A549 (cell line): Measurements from ENCODE around the gene LRRC4. TPM values are rescaled to one million over a fixed set of nuclear protein-coding genes. Genes with fewer than 3 reads are reported as not detected.

ENCODE experiments used
- ATAC-seq, 2 experiments: fragments of 200-7000 bp in 1 of 2; fragments of >200 bp in 1 of 2; cut with Nextera tagmentation in 1 of 2; cut with Tn5 transposase in 1 of 2; 3 replicates each; pipeline versions ENCODE4 v1.8.0 to v1.9.1; 2018 to 2020; ENCODE audit warnings: mild to moderate bottlenecking in 1 of 2, moderate library complexity in 1 of 2
- CTCF ChIA-PET: fragments of 300-600 bp; sonication (Branson Sonifier 250); formaldehyde crosslinking; extraction: SDS; loops from one replicate; lab custom pipeline; 2021; ENCODE audit warnings: antibody characterized with exemption, inconsistent platforms; lab: Yijun Ruan, JAX
- POLR2A ChIA-PET: fragments of 350-600 bp; formaldehyde crosslinking; extraction: SDS; loops from one replicate; lab custom pipeline; 2021; ENCODE audit warnings: antibody characterized with exemption, inconsistent platforms; lab: Yijun Ruan, JAX
- DNase-seq, 2 experiments: peaks; one replicate each; pipeline versions ENCODE4 v3.0.0 to v3.0.0-alpha.2; 2011 to 2016; ENCODE audit warnings: low read depth in 1 of 2, low spot score in 1 of 2
- FAIRE-seq: peaks from 2 replicates; lab custom pipeline; 2011; peaks lifted over from hg19 to GRCh38; lab: Jason Lieb, UNC
- H3K27ac ChIP-seq, 2 experiments: fragments of >200 bp; sonication (Bioruptor Twin); formaldehyde crosslinking; 3 replicates each; pipeline ENCODE4 v1.5.1; 2016 to 2017
- H3K4me1 ChIP-seq: fragments of >200 bp; sonication (Bioruptor Twin); formaldehyde crosslinking; 3 replicates; pipeline ENCODE4 v1.6.1; 2016
- H3K4me2 ChIP-seq: fragments of >200 bp; sonication (Bioruptor Twin); formaldehyde crosslinking; 3 replicates; pipeline ENCODE4 v1.6.1; 2016
- H3K4me3 ChIP-seq: fragments of >200 bp; sonication (Bioruptor Twin); formaldehyde crosslinking; 3 replicates; pipeline ENCODE4 v1.5.1; 2016
- H3K9me3 ChIP-seq: fragments of >200 bp; sonication (Bioruptor Twin); formaldehyde crosslinking; 3 replicates; pipeline ENCODE4 v1.6.1; 2016
- CHD4 ChIP-seq: fragments of 200-600 bp; sonication (generic); IDR thresholded peaks from 2 replicates; pipeline ENCODE4 v1.6.1; 2016; ENCODE audit warnings: antibody characterized with exemption, mild to moderate bottlenecking, borderline replicate concordance
- EHF ChIP-seq: fragments of 250-450 bp; sonication (Bioruptor Pico); IDR thresholded peaks from 2 replicates; pipeline ENCODE4 v1.5.0; 2020; ENCODE audit warnings: mild to moderate bottlenecking
- EHMT2 ChIP-seq: fragments of 200-600 bp; sonication (generic); IDR thresholded peaks from 2 replicates; pipeline ENCODE4 v1.6.1; 2016; ENCODE audit warnings: antibody characterized with exemption, low read depth, mild to moderate bottlenecking, moderate library complexity
- FOSL2 ChIP-seq, 2 experiments: fragments of 450-650 bp in 1 of 2; fragments of >200 bp in 1 of 2; sonication (Bioruptor Twin) in 1 of 2; formaldehyde crosslinking; IDR thresholded peaks; 2 replicates each; pipeline versions ENCODE4 v1.5.0 to v1.6.1; 2016 to 2020; ENCODE audit warnings: mild to moderate bottlenecking in 1 of 2, moderate library complexity in 1 of 2
- FOXS1 ChIP-seq: fragments of 250-450 bp; sonication (Bioruptor Pico); IDR thresholded peaks from 2 replicates; pipeline ENCODE4 v1.5.0; 2020; ENCODE audit warnings: mild to moderate bottlenecking, moderate library complexity
- HOXA7 ChIP-seq: fragments of 250-450 bp; sonication (Bioruptor Pico); IDR thresholded peaks from 2 replicates; pipeline ENCODE4 v1.5.0; 2020; ENCODE audit warnings: mild to moderate bottlenecking, moderate library complexity
- HOXB5 ChIP-seq: fragments of 250-450 bp; sonication (Bioruptor Pico); IDR thresholded peaks from 2 replicates; pipeline ENCODE4 v1.5.0; 2020; ENCODE audit warnings: mild to moderate bottlenecking, moderate library complexity
- MAFK ChIP-seq: fragments of 450-650 bp; IDR thresholded peaks from 2 replicates; pipeline ENCODE4 v1.6.1; 2014; ENCODE audit not compliant: partially characterized antibody
- NPAS2 ChIP-seq: fragments of 250-450 bp; sonication (Bioruptor Pico); IDR thresholded peaks from 2 replicates; pipeline ENCODE4 v1.8.0; 2022; ENCODE audit warnings: mild to moderate bottlenecking, moderate library complexity, borderline replicate concordance
- PHF8 ChIP-seq: fragments of 200-600 bp; sonication (generic); IDR thresholded peaks from 2 replicates; pipeline ENCODE4 v1.6.1; 2016; ENCODE audit warnings: low read depth, mild to moderate bottlenecking, antibody characterized with exemption, moderate library complexity, borderline replicate concordance
- POLR2AphosphoS2 ChIP-seq: conservative IDR thresholded peaks from 2 replicates; pipeline ENCODE4 v1.6.1; 2012; ENCODE audit warnings: low read length, improper control_type of control experiment, inconsistent platforms
- RAD21 ChIP-seq, 2 experiments: fragments of >200 bp in 1 of 2; sonication (Bioruptor Twin) in 1 of 2; formaldehyde crosslinking in 1 of 2; IDR thresholded peaks in 1 of 2; conservative IDR thresholded peaks in 1 of 2; 2 replicates in 1 of 2; 3 replicates in 1 of 2; pipeline ENCODE4 v1.6.1; 2012 to 2018; ENCODE audit warnings: inconsistent platforms in 1 of 2
- SMC3 ChIP-seq: fragments of >200 bp; sonication (Bioruptor Twin); formaldehyde crosslinking; IDR thresholded peaks from 3 replicates; pipeline ENCODE4 v1.6.1; 2018; ENCODE audit warnings: inconsistent platforms
- TFCP2L1 ChIP-seq: fragments of 250-450 bp; sonication (Bioruptor Pico); IDR thresholded peaks from 2 replicates; pipeline ENCODE4 v1.5.0; 2021; ENCODE audit warnings: mild to moderate bottlenecking
- ZFP36 ChIP-seq: fragments of 450-650 bp; IDR thresholded peaks from 2 replicates; pipeline ENCODE4 v1.6.1; 2014; ENCODE audit warnings: borderline replicate concordance; ENCODE audit not compliant: partially characterized antibody
- ZSCAN20 ChIP-seq: fragments of 250-450 bp; sonication (Bioruptor Pico); IDR thresholded peaks from 2 replicates; pipeline ENCODE4 v1.8.0; 2022; ENCODE audit warnings: mild to moderate bottlenecking, moderate library complexity
- WGBS: methylation state at CpG from one replicate; pipeline ENCODE4 v1.1.6; 2017; ENCODE audit errors: missing lambda C conversion rate; 5-methylcytosine and 5-hydroxymethylcytosine counted together
- polyA plus RNA-seq, 4 experiments: library from polyadenylated mRNA; depleted of rRNA in 3 of 4; stranded (reverse); fragments of >200 nt; fragmentation: RNase III in 1 of 4; extraction: RNeasy Plus Mini Kit Qiagen cat#74134 plus additional on column Dnase treatment in 1 of 4; gene quantifications; 2 replicates in 3 of 4; 3 replicates in 1 of 4; pipeline ENCODE4 v1.2.3, GENCODE V29; 2011 to 2017
- TF ChIP-seq, protein P1 (sequence below): fragments of 450-650 bp; IDR thresholded peaks from 2 replicates; pipeline ENCODE4 v1.6.1; 2014; ENCODE audit warnings: antibody characterized with exemption
- TF ChIP-seq, protein P2 (sequence below): IDR thresholded peaks from 2 replicates; pipeline ENCODE4 v1.6.1; 2012; ENCODE audit warnings: low read depth, borderline replicate concordance
- TF ChIP-seq, protein P3 (sequence below): IDR thresholded peaks from 2 replicates; pipeline ENCODE4 v1.6.1; 2012

LRRC4 gene
- polyA plus RNA-seq, 2 of the 4 experiments (the other 2 are of a cell fraction): not detected

DNA sequence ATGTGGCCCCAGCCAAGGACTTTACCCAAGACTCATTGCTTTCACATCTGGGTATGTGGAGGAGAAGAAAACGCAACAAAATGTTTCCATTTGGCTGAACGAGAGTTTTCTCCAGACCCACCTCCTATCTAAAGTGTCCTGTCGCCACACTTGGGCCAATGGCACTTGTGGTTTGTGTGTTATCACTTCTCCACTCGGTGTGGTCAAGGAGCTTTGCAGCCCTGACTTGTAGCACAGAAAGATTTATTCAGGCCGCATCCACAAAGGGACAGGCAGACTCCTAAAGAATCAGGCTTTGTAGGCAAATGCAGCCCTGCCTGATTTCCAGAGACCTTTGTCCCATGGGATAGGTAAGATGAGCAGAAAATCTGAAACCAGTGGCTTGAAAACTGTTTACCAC, 12.8 kb upstream of the LRRC4 start:
- ChIA-PET CTCF (no interaction called here), POLR2A (no interaction called here)
- Histone ChIP-seq H3K4me3 (no peak overlapping the region), H3K9me3 (no peaks in the 10 kb centered on the region), H3K27ac (no peak overlapping the region), H3K4me2 (no peak overlapping the region), H3K4me1 (peaks cover 6% of the 10 kb centered on the region; the same call in 1 of the 3 replicates)
- ATAC-seq (no peak), DNase-seq (no peak), FAIRE-seq (no peak)
- 90% methylated on average over 5 of the region's 5 CpGs for WGBS
- TF ChIP-seq MAFK (no peak), SMC3 (no peak), POLR2AphosphoS2 (no peak), EHF (no peak), FOXS1 (CRISPR knock-in tag) (no peak), FOSL2 (IDR thresholded peaks at IDR 0.05) (no peak), FOSL2 (CRISPR knock-in tag; IDR thresholded peaks at IDR 0.05) (no peak), HOXB5 (CRISPR knock-in tag) (no peak), HOXA7 (no peak)
- TF ChIP-seq, protein P1, sequence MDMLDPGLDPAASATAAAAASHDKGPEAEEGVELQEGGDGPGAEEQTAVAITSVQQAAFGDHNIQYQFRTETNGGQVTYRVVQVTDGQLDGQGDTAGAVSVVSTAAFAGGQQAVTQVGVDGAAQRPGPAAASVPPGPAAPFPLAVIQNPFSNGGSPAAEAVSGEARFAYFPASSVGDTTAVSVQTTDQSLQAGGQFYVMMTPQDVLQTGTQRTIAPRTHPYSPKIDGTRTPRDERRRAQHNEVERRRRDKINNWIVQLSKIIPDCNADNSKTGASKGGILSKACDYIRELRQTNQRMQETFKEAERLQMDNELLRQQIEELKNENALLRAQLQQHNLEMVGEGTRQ: no peak
- TF ChIP-seq, protein P2, sequence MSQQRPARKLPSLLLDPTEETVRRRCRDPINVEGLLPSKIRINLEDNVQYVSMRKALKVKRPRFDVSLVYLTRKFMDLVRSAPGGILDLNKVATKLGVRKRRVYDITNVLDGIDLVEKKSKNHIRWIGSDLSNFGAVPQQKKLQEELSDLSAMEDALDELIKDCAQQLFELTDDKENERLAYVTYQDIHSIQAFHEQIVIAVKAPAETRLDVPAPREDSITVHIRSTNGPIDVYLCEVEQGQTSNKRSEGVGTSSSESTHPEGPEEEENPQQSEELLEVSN: no peak
- TF ChIP-seq, protein P3, sequence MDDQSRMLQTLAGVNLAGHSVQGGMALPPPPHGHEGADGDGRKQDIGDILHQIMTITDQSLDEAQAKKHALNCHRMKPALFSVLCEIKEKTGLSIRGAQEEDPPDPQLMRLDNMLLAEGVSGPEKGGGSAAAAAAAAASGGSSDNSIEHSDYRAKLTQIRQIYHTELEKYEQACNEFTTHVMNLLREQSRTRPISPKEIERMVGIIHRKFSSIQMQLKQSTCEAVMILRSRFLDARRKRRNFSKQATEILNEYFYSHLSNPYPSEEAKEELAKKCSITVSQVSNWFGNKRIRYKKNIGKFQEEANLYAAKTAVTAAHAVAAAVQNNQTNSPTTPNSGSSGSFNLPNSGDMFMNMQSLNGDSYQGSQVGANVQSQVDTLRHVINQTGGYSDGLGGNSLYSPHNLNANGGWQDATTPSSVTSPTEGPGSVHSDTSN: no peak

DNA sequence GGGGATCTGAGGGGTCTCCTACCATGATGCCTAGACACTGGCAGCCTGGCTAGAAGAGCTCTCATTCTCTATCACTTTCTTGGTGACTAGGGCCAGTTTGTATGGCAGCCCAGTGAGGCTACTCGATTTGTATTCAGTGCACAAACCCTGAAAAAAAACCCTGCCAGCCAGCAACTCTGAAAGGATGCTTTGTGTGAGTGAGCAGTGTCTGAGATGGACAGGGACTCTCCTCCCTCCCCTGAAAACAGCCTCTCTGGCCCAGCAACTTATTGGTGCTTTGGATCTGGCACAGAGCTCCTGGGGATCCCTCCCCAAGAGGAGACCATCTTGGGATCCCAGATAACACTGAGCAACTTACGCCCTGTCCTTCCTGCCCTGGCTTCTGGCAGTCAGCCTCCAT, 10.8 kb upstream of the LRRC4 start:
- ChIA-PET POLR2A (no interaction called here), CTCF (no interaction called here)
- no peak for ATAC-seq
- Histone ChIP-seq H3K27ac (no peak overlapping the region), H3K4me3 (no peak overlapping the region), H3K9me3 (no peaks in the 10 kb centered on the region), H3K4me2 (no peak overlapping the region), H3K4me1 (peaks cover 6% of the 10 kb centered on the region; the same call in 1 of the 3 replicates)
- 90% methylated on average over 2 of the region's 2 CpGs for WGBS
- no peak for DNase-seq
- TF ChIP-seq NPAS2 (CRISPR knock-in tag): no peak
- TF ChIP-seq HOXA7: no peak
- TF ChIP-seq PHF8: no peak
- TF ChIP-seq EHMT2: no peak
- no peak for TF ChIP-seq SMC3
- TF ChIP-seq TFCP2L1: no peak
- TF ChIP-seq RAD21 (conservative IDR thresholded peaks at IDR 0.05 in 1 of 2, IDR thresholded peaks at IDR 0.05 in 1 of 2): no peak
- TF ChIP-seq CHD4: no peak
- no peak for TF ChIP-seq ZFP36
- FAIRE-seq: no peak

DNA sequence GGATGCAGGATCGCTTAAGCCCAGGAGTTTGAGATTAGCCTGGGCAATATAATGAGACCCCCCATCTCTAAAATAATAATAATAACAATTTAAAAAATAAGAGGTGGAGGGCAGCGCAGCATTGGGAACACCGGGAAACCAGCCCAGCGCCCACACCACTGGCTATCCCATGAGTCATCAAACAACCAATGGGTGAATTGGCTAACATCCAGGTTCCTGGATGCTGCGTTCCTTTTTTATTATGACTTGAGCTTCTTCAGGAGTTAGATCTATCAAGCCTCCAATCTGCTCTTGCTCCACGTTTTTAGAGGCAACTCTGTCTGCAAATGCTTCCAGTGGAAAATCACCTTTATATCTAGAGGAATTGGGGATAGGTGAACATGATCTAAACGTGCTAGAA, 10.0 kb upstream of the LRRC4 start:
- DNase-seq (no peak), FAIRE-seq (no peak), ATAC-seq (no peak)
- H3K4me2 ChIP-seq: no peak overlapping the region
- TF ChIP-seq FOSL2 (IDR thresholded peaks at IDR 0.05) (no peak), FOSL2 (CRISPR knock-in tag; IDR thresholded peaks at IDR 0.05) (peak; percentile 38; the same call in 1 of the 2 replicates), ZSCAN20 (CRISPR knock-in tag) (no peak)
- no peak overlapping the region for H3K27ac ChIP-seq
- peaks cover 6% of the 10 kb centered on the region; the same call in 1 of the 3 replicates for H3K4me1 ChIP-seq
- CTCF ChIA-PET: interaction anchor here (1.1 to 1.6 kb wide), 2 partner anchors 8 to 333 kb away, joined by 4 read pairs; no protein-coding TSS in a partner anchor
- no peaks in the 10 kb centered on the region for H3K9me3 ChIP-seq
- POLR2A ChIA-PET: no interaction called here
- no peak overlapping the region for H3K4me3 ChIP-seq
- WGBS: 81% methylated on average over 7 of the region's 7 CpGs
